ENCODE results near the gene ANKRD16.

ANKRD16 gene

DNA sequence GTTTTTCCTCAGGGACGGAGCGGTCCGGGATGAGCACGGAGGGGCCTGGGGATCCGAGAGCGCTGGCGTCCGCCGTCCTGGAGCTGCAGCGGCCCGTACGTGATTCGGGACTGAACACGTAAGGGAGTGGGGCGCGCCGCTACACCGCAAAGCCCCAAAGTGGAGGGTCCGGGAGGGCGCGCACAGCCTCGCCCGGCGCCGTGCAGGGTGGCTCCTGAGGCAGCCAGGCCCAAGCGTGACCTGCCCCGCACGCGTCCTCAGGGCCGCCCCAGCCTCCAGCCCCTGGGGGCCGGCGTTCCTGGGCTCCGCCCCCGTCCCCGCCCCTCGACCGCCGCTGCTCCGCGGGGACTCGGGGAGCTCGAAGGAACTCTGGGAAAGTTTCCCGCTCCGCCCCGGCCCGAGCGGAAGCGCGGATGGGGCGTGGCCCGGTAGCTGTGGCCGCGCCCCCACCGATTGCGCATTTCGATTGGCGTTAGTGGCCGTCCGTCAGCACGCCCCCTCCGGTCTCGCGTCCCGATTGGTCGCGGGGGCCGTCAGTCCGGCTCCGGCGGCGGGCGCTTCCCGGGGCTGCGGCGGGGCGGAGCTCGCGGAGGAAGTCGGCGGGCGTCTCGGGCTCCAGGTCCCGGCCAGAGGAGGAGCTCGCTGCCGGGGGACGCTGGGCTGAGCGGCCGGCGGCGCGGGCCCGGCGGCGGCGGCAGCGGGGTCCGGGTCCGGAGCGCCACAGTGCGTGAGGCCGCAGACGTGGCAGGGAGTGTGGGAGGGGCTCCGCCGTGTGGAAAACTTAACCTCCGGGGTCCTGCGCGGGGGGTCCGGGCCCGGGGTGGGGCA is at the start of gene ANKRD16, which contains the start of gene FBH1:
Gene ANKRD16, minus strand, starts transcription at position 270 of the 828 bp plus-strand sequence. CDS start 539 bp downstream, outside the sequence.
Gene FBH1, plus strand, starts transcription at position 620 of the 828 bp plus-strand sequence. Its CDS starts 103 bp downstream, at position 723.
- H3K4me1 Mint-ChIP-seq (ENCODE audit: low read depth): peaks cover 32% of the 10 kb centered on the region
- intact Hi-C loops (cut with micrococcal nuclease): loop anchor here (1.0 to 10.0 kb wide), 2 partner anchors 77 to 205 kb away; partner anchors contain the start of genes GDI2 and TASOR2
- peak within 1 kb of the TSS; percentile 83 for H3K27ac Mint-ChIP-seq

GRCh38 chr10:5938291-5938690 is 48.6 kb upstream of the ANKRD16 start:
- peaks cover 25% of the 10 kb centered on the region for H3K4me1 Mint-ChIP-seq (ENCODE audit: low read depth)
- H3K27ac Mint-ChIP-seq: no peak overlapping the region
- intact Hi-C loops (cut with micrococcal nuclease): no loop called here

More for the DNA sequence above, at the start of gene ANKRD16, which contains the start of gene FBH1:
- Mint-ChIP-seq H3K4me3 (peak within 1 kb of the TSS; percentile 85), H3K9me3 (no peaks in the 10 kb centered on the region), H3K27me3 (no peaks in the 10 kb centered on the region), H3K36me3 (ENCODE audit: low read depth) (peaks cover 46% of the 10 kb centered on the region)

DNA sequence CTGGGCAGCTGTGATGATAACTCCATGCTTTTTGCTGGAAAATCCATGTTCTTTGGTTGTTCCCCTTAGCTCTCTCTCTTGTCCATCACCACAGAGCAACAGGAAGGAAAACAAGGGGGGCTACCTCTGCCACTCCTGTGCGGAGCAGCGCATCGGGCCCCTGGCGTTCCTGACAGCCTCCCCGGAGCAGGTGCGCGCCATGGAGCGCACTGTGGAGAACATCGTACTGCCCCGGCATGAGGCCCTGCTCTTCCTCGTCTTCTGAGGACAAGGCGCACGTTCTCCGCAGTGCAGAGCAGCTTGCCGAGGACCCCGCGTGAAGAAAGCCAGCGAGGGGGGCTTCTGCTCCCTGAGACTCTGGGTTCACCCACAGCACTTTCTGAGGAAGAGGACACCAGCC is 47.3 kb upstream of the ANKRD16 start:
- Mint-ChIP-seq H3K36me3 (ENCODE audit: low read depth) (peaks cover 61% of the 10 kb centered on the region), H3K4me1 (ENCODE audit: low read depth) (peaks cover 16% of the 10 kb centered on the region), H3K27me3 (no peaks in the 10 kb centered on the region), H3K9me3 (no peaks in the 10 kb centered on the region), H3K27ac (no peak overlapping the region), H3K4me3 (no peak overlapping the region)
- intact Hi-C loops (cut with micrococcal nuclease): no loop called here

More at GRCh38 chr10:5938291-5938690, 48.6 kb upstream of the ANKRD16 start:
- Mint-ChIP-seq H3K4me3 (no peak overlapping the region), H3K9me3 (no peaks in the 10 kb centered on the region), H3K27me3 (no peaks in the 10 kb centered on the region), H3K36me3 (ENCODE audit: low read depth) (peaks cover 50% of the 10 kb centered on the region)

DNA sequence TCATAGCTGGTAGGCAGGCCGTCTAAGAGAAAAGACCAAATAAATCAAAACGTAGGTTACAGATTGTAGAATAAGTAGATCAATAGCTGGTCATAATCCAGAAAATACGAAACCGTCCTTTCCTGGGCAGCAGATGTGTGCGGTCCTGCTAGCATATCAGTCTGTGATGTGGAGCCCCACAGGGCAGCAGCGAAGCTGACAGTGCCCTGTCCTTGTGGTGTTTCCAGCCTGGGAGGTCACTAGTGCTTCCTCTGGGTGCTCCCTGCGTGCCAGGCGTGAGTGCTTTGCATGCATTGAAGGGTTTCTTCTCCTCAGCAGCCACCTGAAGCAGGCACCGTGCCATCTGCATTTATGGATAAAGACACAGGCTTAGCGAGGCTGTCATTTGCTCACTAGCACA is 45.9 kb upstream of the ANKRD16 start:
- intact Hi-C loops (cut with micrococcal nuclease): no loop called here
- no peaks in the 10 kb centered on the region for H3K27me3 Mint-ChIP-seq
- H3K4me3 Mint-ChIP-seq: no peak overlapping the region
- H3K27ac Mint-ChIP-seq: no peak overlapping the region
- H3K9me3 Mint-ChIP-seq: no peaks in the 10 kb centered on the region
- H3K36me3 Mint-ChIP-seq (ENCODE audit: low read depth): peaks cover 75% of the 10 kb centered on the region
- H3K4me1 Mint-ChIP-seq (ENCODE audit: low read depth): peaks cover 3% of the 10 kb centered on the region

DNA sequence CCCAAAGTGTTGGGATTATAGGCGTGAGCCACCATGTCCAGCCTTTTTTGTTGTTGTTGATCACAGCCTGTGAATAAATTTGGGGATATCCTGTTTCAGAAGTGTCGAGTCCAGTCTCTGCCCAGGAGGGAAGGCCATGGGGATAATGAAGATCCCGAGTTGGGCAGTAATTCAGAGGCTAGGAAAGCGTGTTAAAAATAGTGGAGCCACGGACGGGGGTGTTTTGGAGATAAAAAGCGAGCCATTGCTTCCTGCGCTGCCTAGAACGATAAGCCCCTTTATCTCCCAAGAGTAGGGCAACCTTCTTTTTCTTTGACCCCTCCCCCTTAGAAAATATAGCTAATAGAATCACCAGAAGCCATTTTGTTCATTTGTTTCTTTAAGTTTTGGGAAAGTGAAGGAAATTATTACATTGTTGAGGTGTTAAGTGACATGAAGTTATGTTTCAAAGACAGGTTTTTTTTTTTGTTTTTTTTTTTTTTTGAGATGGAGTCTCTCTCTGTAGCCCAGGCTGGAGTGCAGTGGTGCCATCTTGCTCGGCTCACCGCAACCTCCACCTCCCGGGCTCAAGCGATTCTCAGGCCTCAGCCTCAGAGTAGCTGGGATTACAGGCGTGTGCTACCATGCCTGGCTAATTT is 44.3 kb upstream of the ANKRD16 start:
- no peaks in the 10 kb centered on the region for H3K9me3 Mint-ChIP-seq
- intact Hi-C loops (cut with micrococcal nuclease): no loop called here
- peaks cover 91% of the 10 kb centered on the region for H3K36me3 Mint-ChIP-seq (ENCODE audit: low read depth)
- no peaks in the 10 kb centered on the region for H3K27me3 Mint-ChIP-seq
- H3K27ac Mint-ChIP-seq: no peak overlapping the region
- H3K4me1 Mint-ChIP-seq (ENCODE audit: low read depth): no peaks in the 10 kb centered on the region
- no peak overlapping the region for H3K4me3 Mint-ChIP-seq

DNA sequence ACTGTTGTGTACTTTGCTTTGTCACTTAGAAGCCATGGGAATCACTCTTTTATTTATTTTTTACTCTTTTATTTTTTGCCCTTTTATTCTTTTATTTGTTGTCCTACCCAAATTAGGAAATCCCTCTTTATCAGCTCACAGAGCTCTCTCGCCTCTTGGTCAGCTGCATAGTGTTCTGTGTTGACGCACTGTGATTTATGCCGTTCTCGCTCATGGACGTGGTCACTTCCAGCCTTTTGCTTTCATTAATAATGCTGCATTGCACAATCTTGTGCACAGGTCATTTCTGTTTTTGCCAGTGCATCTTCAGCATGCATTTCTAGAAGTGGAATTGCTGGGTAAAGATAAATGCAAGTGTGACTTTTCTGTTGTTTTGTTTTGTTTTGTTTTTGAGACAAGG is 42.7 kb upstream of the ANKRD16 start:
- Mint-ChIP-seq H3K9me3 (no peaks in the 10 kb centered on the region), H3K4me1 (ENCODE audit: low read depth) (no peaks in the 10 kb centered on the region), H3K27me3 (no peaks in the 10 kb centered on the region), H3K4me3 (no peak overlapping the region), H3K36me3 (ENCODE audit: low read depth) (peaks cover 92% of the 10 kb centered on the region), H3K27ac (no peak overlapping the region)
- intact Hi-C loops (cut with micrococcal nuclease): no loop called here

DNA sequence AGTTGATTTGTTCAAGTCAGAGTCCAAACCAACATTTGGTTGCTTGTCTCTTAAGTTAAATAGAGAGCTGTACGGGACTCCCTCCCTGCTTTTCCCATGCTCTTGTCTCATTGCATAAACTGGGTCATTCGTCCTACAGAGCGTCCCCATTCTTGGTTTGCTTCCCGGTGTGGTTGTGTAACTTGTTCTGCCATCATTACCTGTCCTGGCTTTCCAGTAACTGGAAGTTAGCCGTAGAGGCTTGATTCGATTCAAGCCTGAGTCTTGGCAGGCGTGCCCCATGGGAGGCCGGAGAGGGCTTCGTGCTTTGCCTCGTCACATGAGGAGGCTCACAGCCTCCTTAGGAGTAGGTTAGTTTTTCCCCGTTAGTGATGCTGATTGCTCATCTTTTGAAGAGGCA is 40.6 kb upstream of the ANKRD16 start:
- intact Hi-C loops (cut with micrococcal nuclease): no loop called here
- Mint-ChIP-seq H3K4me3 (no peak overlapping the region), H3K27me3 (no peaks in the 10 kb centered on the region), H3K27ac (no peak overlapping the region), H3K4me1 (ENCODE audit: low read depth) (no peaks in the 10 kb centered on the region), H3K36me3 (ENCODE audit: low read depth) (peaks cover 92% of the 10 kb centered on the region), H3K9me3 (no peaks in the 10 kb centered on the region)

- H3K27ac Mint-ChIP-seq: no peak overlapping the region
- peaks cover 96% of the 10 kb centered on the region for H3K36me3 Mint-ChIP-seq (ENCODE audit: low read depth)
- H3K27me3 Mint-ChIP-seq: no peaks in the 10 kb centered on the region
- H3K9me3 Mint-ChIP-seq: no peaks in the 10 kb centered on the region
- H3K4me3 Mint-ChIP-seq: no peak overlapping the region
- intact Hi-C loops (cut with micrococcal nuclease): no loop called here
- no peaks in the 10 kb centered on the region for H3K4me1 Mint-ChIP-seq (ENCODE audit: low read depth)
Measured at GRCh38 chr10:5929442-5929841, 39.7 kb upstream of the ANKRD16 start.

DNA sequence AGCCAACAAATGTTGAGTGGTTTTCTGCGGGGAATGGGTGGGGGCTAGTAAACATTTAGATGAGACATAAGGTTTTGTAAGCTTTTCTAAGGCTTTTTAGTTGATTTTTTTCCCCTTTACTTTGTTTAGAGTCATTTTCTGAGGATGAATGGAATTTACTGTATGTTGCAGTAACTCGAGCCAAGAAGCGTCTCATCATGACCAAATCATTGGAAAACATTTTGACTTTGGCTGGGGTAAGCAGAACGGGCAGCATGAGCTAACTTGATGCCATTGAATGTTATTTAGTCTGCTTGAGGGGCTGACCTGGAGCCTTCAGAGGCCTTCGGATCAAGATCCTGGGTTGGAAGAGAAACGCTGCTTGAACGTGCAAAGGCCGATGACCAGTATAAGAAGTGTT is 37.6 kb upstream of the ANKRD16 start:
- intact Hi-C loops (cut with micrococcal nuclease): no loop called here
- peaks cover 100% of the 10 kb centered on the region for H3K36me3 Mint-ChIP-seq (ENCODE audit: low read depth)
- no peaks in the 10 kb centered on the region for H3K9me3 Mint-ChIP-seq
- H3K27ac Mint-ChIP-seq: no peak overlapping the region
- H3K4me3 Mint-ChIP-seq: no peak overlapping the region
- H3K4me1 Mint-ChIP-seq (ENCODE audit: low read depth): no peaks in the 10 kb centered on the region
- no peaks in the 10 kb centered on the region for H3K27me3 Mint-ChIP-seq

DNA sequence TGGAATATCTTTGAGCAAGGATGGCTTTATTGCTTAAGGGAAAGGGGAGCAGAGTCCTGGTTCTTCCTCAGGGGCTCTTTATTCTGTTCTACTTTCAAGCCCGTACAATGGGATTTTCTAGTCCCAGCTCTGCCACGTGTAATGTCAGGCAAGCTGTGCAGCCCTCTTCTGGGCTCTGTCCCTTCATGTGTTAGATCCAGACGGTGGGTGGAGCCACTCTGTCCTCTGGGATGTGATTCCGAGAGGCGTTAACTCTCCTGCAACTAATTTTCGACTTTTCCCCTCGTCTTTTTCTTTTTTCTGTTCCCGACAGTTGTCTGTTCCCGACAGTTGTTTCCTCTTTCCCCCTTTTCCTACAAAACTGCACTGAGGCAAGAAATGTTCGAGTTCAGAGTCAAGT is 35.2 kb upstream of the ANKRD16 start:
- Mint-ChIP-seq H3K27me3 (no peaks in the 10 kb centered on the region), H3K4me1 (ENCODE audit: low read depth) (no peaks in the 10 kb centered on the region), H3K36me3 (ENCODE audit: low read depth) (peaks cover 100% of the 10 kb centered on the region), H3K9me3 (no peaks in the 10 kb centered on the region), H3K27ac (no peak overlapping the region), H3K4me3 (no peak overlapping the region)
- intact Hi-C loops (cut with micrococcal nuclease): no loop called here

GRCh38 chr10:5921746-5922145 is 32.1 kb upstream of the ANKRD16 start:
- intact Hi-C loops (cut with micrococcal nuclease): no loop called here
- peaks cover 97% of the 10 kb centered on the region for H3K36me3 Mint-ChIP-seq (ENCODE audit: low read depth)
- no peak overlapping the region for H3K4me3 Mint-ChIP-seq
- no peaks in the 10 kb centered on the region for H3K27me3 Mint-ChIP-seq
- H3K4me1 Mint-ChIP-seq (ENCODE audit: low read depth): no peaks in the 10 kb centered on the region
- H3K9me3 Mint-ChIP-seq: no peaks in the 10 kb centered on the region
- no peak overlapping the region for H3K27ac Mint-ChIP-seq

DNA sequence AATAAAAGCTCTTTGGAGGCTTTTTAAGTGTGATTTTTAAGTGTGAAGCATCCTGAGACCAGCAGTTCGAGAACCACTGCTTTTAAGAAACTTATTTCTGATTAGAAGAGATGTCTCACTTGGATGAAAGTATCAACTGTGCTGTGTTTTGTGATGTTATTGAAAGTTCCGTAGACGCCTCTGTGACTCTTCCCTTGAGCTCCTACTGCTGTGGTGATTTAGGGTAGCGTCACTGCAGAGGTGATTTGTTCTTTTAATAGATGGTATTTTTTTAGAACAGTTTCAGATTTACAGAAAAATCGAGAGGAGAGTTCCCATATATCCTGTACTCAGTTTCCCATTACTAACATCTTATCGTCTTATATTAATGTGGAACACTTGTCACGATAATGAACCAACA is 29.9 kb upstream of the ANKRD16 start:
- intact Hi-C loops (cut with micrococcal nuclease): no loop called here
- no peak overlapping the region for H3K4me3 Mint-ChIP-seq
- no peak overlapping the region for H3K27ac Mint-ChIP-seq
- no peaks in the 10 kb centered on the region for H3K9me3 Mint-ChIP-seq
- no peaks in the 10 kb centered on the region for H3K27me3 Mint-ChIP-seq
- no peaks in the 10 kb centered on the region for H3K4me1 Mint-ChIP-seq (ENCODE audit: low read depth)
- H3K36me3 Mint-ChIP-seq (ENCODE audit: low read depth): peaks cover 97% of the 10 kb centered on the region

- H3K4me1 Mint-ChIP-seq (ENCODE audit: low read depth): no peaks in the 10 kb centered on the region
- no peaks in the 10 kb centered on the region for H3K9me3 Mint-ChIP-seq
- no peaks in the 10 kb centered on the region for H3K27me3 Mint-ChIP-seq
- no peak overlapping the region for H3K4me3 Mint-ChIP-seq
- peaks cover 97% of the 10 kb centered on the region for H3K36me3 Mint-ChIP-seq (ENCODE audit: low read depth)
- intact Hi-C loops (cut with micrococcal nuclease): no loop called here
- no peak overlapping the region for H3K27ac Mint-ChIP-seq
Measured at GRCh38 chr10:5918763-5919162, 29.1 kb upstream of the ANKRD16 start.

- Mint-ChIP-seq H3K27me3 (no peaks in the 10 kb centered on the region), H3K27ac (no peak overlapping the region), H3K4me1 (ENCODE audit: low read depth) (no peaks in the 10 kb centered on the region), H3K36me3 (ENCODE audit: low read depth) (peaks cover 97% of the 10 kb centered on the region), H3K4me3 (no peak overlapping the region), H3K9me3 (no peaks in the 10 kb centered on the region)
- intact Hi-C loops (cut with micrococcal nuclease): no loop called here
Measured at GRCh38 chr10:5917305-5917704, 27.6 kb upstream of the ANKRD16 start.

All from dendritic cell treated with granulocyte-macrophage colony-stimulating factor and Interleukin-4, amounts not matched to agents 40 ng/mL and 50 ng/mL, for 4 days (primary cell).